ENCODE results near the gene MAP3K2. TPM values are rescaled to one million over a fixed set of nuclear protein-coding genes. Genes with fewer than 3 reads are reported as not detected.

Gene MAP3K2
- total and polyA plus RNA-seq, 2 donors (not counting 3 experiments of a cell fraction or from before 2014, with no cell fraction given): 3.4 to 25.7 TPM

DNA sequence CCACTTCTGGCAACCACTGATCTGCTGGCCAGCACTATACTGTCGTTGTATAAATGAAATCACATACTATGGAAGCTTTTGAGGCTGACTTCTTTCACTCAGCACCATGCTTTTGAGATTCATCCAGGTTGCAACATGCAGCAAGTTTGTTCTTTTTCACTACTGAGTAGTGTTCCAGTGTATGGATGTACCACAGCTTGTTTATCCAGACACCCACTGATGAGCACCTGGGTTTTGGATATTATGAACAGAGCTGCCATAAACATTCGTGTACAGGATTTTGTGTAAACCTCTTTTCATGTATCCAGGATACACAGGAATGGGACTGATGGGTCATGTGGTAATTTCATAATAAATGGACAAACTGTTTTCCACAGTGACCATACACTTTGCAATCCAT lies 104.5 kb downstream of the MAP3K2 start:
- Histone ChIP-seq H3K36me3 (ENCODE audit: control insufficient read depth in 2 of 2, extremely low read depth in 1 of 2, insufficient read depth in 2 of 2, low read length in 2 of 2) (peaks cover 29 to 48% of the 10 kb centered on the region in 2 experiments), H4K20me1 (replicated peaks; ENCODE audit: control insufficient read depth, extremely low read depth, insufficient read depth, low read length) (no peaks in the 10 kb centered on the region), H3K27ac (ENCODE audit: insufficient read depth, low read depth, low read length) (no peak overlapping the region), H3K9me1 (replicated peaks; ENCODE audit: control insufficient read depth, extremely low read depth, insufficient read depth, low read length) (no peaks in the 10 kb centered on the region), H3K9ac (replicated peaks; ENCODE audit: extremely low read depth, insufficient read depth, low read length) (no peak overlapping the region), H3K9me3 (replicated peaks; ENCODE audit: control insufficient read depth, insufficient read depth, low read length) (no peaks in the 10 kb centered on the region), H3K27me3 (ENCODE audit: control insufficient read depth in 2 of 2, insufficient read depth in 2 of 2, low read length in 2 of 2) (no peaks in the 10 kb centered on the region), H3K79me2 (ENCODE audit: control insufficient read depth, insufficient read depth, low read length) (peaks cover 11% of the 10 kb centered on the region), H3K4me1 (ENCODE audit: control insufficient read depth, extremely low read depth, insufficient read depth, low read length) (no peaks in the 10 kb centered on the region), H3K4me2 (ENCODE audit: insufficient read depth, low read length) (no peak overlapping the region), H3K4me3 (replicated peaks in 1 of 3; ENCODE audit: insufficient read depth in 1 of 3, low read depth in 1 of 3, low read length in 3 of 3) (no peak overlapping the region), H2AFZ (ENCODE audit: low read depth, low read length) (no peak overlapping the region)
- ChIA-PET CTCF (no interaction called here), POLR2A (interaction anchor here (0.8 kb wide), 1 partner anchor 37 kb away, joined by 3 read pairs; no protein-coding TSS in a partner anchor)
- no TSS peak for BruUV-seq (replicated peaks)
- no peak for DNase-seq (ENCODE audit: low read depth, low spot score)
- FAIRE-seq: no peak
- intact Hi-C loops (cut with micrococcal nuclease) (no loop called here), dilution Hi-C loops (cut with MboI; ENCODE audit: extremely low pct_ligation_motif_present, low sequenced_read_pairs) (no loop called here)
- TF ChIP-seq JUN (IDR thresholded peaks at IDR 0.05; ENCODE audit: borderline replicate concordance, insufficient read depth, insufficient read length, low read depth): no peak
- TF ChIP-seq POLR2A (IDR thresholded peaks at IDR 0.05; ENCODE audit: low read depth, low read length): no peak
- TF ChIP-seq CTCF (IDR thresholded peaks at IDR 0.05; ENCODE audit: extremely low read depth in 1 of 2, insufficient read depth in 1 of 2, low read depth in 1 of 2, low read length in 2 of 2): no peak

GRCh38 chr2:127280693-127281092 lies 107.1 kb downstream of the MAP3K2 start:
- no peaks in the 10 kb centered on the region for H3K27me3 ChIP-seq (ENCODE audit: control insufficient read depth in 2 of 2, insufficient read depth in 2 of 2, low read length in 2 of 2)
- H3K4me2 ChIP-seq (ENCODE audit: insufficient read depth, low read length): no peak overlapping the region
- intact Hi-C loops (cut with micrococcal nuclease) (no loop called here), dilution Hi-C loops (cut with MboI; ENCODE audit: extremely low pct_ligation_motif_present, low sequenced_read_pairs) (no loop called here)
- no peaks in the 10 kb centered on the region for H3K4me1 ChIP-seq (ENCODE audit: control insufficient read depth, extremely low read depth, insufficient read depth, low read length)
- no peaks in the 10 kb centered on the region for H3K9me3 ChIP-seq (replicated peaks; ENCODE audit: control insufficient read depth, insufficient read depth, low read length)
- H2AFZ ChIP-seq (ENCODE audit: low read depth, low read length): no peak overlapping the region
- ChIA-PET POLR2A (no interaction called here), CTCF (interaction anchor here (0.9 to 1.4 kb wide), 2 partner anchors 13 to 97 kb away, joined by 3 to 4 read pairs; partner anchors contain the start of gene ERCC3)
- no peak overlapping the region for H3K27ac ChIP-seq (ENCODE audit: insufficient read depth, low read depth, low read length)
- no peaks in the 10 kb centered on the region for H3K9me1 ChIP-seq (replicated peaks; ENCODE audit: control insufficient read depth, extremely low read depth, insufficient read depth, low read length)
- FAIRE-seq: no peak
- no peak overlapping the region for H3K9ac ChIP-seq (replicated peaks; ENCODE audit: extremely low read depth, insufficient read depth, low read length)
- no peak for DNase-seq (ENCODE audit: low read depth, low spot score)
- BruUV-seq (replicated peaks): no TSS peak
- TF ChIP-seq FOS (IDR thresholded peaks at IDR 0.05; ENCODE audit: borderline replicate concordance, insufficient read depth, low read length) (no peak), POLR2A (IDR thresholded peaks at IDR 0.05; ENCODE audit: low read depth, low read length) (no peak)
- H3K4me3 ChIP-seq (replicated peaks in 1 of 3; ENCODE audit: insufficient read depth in 1 of 3, low read depth in 1 of 3, low read length in 3 of 3): no peak overlapping the region
- peaks cover 11% of the 10 kb centered on the region for H3K79me2 ChIP-seq (ENCODE audit: control insufficient read depth, insufficient read depth, low read length)
- peaks cover 24 to 38% of the 10 kb centered on the region in 2 experiments for H3K36me3 ChIP-seq (ENCODE audit: control insufficient read depth in 2 of 2, extremely low read depth in 1 of 2, insufficient read depth in 2 of 2, low read length in 2 of 2)
- no peaks in the 10 kb centered on the region for H4K20me1 ChIP-seq (replicated peaks; ENCODE audit: control insufficient read depth, extremely low read depth, insufficient read depth, low read length)
